ENCODE results near the gene IFT122.

The IFT122 gene

DNA sequence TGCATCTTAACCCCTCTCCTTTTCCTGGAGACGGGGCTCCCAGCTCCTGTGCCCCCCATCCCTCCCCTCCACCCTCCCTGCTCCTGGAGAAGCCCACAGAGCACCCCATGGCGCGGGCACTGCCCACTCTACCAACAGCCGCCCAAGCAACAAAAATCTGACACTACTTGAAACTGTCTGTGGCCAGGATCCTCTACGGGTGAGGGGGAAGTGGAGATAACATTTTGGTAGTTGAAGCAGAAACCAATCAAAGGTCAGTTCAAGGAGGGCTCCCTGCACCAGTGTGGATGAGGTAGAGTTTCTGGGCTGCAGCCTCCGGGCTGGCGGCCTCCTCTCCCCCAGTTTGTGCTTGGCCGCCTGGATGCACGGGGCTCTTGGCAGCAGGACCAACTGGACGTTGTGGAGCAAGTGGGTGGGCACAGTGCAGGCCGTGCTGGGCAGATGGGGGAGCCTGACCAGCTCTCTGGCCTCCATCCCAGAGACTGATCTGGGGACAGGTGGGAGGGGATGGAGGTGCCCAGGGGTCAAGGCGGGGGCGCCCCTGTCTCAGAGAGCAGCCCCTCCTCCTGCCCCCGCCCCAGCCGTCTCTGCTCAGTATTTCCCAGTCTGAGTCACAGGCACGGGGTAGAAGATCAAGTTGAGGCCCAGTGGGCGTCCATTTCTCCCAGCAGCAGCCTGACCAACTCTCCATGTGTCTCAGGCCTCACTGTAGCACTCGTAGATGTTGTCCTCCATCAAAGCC, 115.8 kb downstream of the IFT122 start:
- DNase-seq (ENCODE audit: low read depth in 2 of 2) = no peak

DNA sequence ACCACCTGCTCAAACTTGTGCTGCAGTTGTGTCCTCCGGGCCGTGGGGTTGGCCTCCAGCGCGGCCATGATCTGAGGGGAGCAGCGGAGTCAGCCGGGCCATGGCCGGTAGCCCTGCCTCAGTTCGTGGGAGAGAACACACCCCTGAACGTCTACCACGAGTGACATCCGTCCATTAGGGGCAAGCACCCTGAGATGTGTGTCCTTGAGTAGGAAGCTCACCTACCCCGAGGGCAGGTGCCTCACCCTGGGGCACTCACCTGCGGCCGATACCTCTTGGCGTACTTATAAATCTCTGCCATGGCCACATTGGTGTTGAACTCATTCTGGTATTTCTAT, 116.3 kb downstream of the IFT122 start:
- DNase-seq (ENCODE audit: low read depth in 2 of 2) = no peak

DNA sequence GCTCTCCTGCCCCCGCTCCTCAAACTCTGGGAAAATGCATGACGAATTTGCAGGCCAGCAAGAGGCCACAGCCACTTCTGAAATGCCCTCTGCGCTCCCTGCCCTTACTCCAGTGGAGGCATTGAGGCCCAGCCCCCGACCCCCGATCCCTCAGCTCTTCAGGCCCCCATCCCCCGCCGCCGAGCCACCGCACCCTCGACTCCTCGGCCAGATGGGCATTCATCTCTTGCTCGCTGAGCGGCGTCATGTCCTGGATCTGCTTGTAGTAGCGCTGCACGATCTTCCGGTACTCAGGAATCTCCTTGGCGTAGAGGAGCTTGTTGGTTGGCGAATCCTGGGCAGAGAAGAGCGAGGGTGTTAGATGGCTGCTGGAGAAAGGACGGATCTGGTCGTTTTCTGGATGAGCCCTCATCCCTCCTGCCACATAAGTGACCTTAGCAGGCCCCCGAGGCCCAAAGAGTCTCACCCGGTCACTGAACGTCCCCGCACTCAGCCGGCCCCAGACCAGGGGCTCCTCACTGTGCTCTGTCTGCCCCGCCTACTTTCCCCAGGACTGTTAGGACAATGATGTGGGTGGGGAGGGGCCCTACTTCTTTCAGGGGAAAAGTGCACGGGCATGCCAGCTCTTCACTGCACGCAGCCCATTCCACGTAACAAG, 117.0 kb downstream of the IFT122 start:
- no peak for DNase-seq (ENCODE audit: low read depth in 2 of 2)

DNA sequence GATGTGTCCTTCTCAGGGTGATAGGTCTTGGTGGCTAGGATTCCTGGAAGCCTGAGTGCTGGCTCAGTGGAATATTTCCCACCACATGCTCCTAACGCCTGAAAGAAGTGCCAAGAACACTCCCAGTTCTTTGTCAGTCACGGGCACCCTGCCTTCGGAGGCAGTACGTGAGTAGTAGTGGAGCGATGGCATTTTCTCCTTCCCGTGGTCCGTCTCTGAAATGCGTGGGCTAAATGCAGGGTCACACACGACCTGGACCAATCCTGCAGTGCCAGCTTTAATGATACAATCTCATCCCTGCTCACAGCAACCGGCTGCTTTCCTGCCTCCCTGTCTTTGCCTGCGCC, 117.5 kb downstream of the IFT122 start:
- no peak for DNase-seq (ENCODE audit: low read depth in 2 of 2)

DNA sequence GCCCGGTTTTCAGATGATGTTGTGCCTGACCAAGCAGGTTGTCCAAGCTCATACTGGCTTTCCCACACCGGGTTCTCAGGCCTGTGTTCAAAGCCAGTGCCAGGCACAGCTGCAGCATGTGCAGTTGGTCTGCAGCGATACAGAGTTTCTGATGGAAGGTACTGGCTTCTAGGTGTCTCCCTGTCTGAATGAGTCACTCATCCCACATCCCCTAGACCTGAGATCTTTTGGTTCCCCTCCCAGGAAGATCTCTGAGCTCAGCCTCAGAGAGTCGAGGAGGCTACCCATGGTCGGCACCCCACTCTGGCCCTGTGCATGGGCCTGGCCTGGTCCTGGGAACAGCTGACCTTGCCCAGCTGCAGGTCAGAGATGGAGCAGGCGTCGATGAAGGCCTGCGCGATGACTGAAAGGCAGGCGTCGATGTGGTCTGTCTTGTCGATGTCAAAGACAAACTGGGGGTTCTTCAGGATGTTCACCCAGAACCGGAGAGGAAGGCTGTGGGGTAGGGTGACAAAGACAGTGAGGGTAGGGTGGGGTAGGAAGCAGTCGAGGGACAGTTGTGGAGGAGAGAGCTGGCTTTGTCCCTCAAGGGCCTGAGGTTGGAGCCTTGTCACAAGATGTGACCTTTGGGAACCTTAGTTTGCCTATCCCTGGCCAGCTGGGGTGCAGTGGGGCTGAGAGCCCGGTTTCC, 118.2 kb downstream of the IFT122 start:
- DNase-seq (ENCODE audit: low read depth in 2 of 2) = no peak

DNA sequence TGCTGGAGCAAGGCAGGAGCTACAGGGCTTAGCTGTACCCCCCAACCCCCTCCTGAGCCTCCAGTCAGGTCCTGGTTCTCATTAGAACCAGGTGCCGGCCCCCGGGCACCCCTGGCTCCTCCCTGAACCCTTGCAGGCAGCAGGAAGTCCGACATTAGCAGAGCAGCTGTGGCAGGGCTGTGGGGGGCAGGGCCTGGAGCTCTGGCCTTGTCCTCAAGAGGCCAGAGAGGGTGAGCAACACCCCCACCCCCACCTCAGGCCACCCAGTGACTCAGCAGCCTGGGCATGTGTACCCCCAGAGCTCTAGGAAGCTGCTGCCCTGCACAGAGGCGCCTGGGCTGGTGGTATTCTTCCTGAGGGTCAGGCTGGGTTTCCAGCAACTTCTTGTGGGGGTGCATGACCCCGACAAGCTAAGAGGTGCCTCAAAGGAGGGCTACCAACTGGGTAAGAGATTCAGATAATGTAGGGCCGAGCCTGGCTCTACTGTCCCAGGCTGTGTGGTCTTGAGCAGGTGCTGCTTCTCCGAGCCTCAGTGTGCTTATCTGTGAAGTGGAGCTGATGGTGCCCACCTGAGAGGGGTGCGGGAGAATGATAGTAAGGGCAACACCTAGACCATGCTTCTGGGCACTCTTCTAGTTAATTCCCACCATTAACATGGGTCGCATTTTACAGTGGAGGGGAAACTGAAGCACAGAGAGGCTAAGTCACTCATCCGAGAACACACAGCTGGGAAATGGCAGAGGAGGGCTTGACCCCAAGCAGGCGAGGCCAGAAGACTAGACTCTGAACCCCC, 118.9 kb downstream of the IFT122 start:
- DNase-seq (ENCODE audit: low read depth in 2 of 2) = no peak

DNA sequence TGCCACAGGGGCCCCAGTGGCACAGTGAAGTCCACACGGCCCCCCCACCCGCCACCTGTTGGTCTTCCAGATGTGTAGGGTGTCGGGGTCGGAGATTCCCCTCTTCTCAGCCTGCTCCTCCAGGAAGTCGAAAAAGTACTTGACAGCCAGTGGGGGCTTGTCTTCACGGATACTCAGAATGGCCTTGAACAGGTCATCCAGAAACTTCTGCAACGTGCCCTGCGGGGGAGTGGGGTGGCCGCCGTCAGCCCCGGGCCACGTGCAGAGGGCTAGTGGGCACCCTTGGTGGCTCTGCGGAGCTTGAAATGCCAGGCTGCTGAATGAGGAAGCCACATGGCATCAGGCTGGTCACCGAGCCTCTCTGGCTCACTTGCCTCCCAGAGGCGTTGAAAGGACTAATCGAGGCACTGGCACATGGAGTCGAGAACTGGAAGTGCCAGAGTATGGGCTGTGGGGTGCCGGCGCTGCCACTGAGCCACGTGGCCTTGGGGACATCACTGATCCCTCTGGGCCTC, 119.6 kb downstream of the IFT122 start:
- no peak for DNase-seq (ENCODE audit: low read depth in 2 of 2)

DNA sequence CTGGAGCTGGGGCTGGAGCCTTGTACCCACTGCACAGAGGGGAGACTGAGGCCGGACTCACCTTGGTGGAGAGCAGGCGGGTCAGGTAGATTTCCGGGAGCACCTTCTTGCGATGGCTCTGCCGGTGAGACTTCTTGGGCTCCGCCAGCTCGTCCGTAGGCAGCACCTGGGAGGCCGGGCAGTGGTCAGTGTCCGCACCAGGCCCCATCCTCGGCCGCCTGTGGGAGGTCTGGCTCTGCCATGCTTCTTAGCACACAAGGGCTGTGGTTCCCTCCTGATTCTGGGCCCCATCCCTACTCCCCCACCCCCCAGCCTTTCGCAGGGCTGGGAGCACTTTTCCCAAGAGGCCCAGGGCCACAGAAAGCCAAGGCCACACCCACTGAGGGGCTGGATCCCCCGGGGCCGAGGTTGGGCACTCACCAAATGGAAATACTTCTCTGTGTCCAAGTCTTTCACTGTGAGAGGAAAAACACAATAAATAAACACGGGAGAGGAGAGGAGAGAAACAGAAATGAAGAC, 120.3 kb downstream of the IFT122 start:
- no peak for DNase-seq (ENCODE audit: low read depth in 2 of 2)

DNA sequence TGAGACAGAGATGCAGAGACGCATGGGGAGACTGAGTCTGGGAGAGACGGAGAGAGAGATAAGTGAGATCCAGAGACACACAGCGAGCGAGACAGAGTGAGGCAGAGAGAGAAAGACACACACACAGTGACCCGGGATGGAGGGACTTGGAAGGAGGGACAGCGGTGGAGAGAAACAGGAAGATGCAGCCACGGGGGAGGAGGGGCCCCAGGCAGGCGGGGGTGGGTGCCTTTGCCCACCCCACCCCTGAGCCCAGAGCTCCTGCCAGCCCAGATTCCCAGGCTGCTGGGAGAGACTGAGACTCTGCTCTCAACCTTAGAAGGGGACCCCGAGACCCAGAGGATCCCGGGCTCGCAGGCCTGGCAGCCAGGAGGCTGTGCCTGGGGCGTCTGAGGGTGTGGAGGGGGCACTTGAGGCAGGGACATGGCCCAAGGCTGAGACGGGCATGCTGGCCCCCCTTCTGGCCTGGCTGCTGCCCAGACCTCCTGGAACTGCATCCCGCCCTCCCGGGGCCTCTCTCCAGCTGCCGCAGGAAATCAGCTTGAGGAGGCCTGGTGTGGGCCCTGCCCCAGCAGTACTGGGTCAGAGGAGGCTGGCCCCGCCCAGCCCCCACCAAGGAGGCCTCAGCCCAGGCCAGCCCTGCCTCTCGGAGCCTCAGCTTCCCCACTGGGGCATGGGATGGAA, 121.0 kb downstream of the IFT122 start:
- DNase-seq (ENCODE audit: low read depth in 2 of 2) = no peak

DNA sequence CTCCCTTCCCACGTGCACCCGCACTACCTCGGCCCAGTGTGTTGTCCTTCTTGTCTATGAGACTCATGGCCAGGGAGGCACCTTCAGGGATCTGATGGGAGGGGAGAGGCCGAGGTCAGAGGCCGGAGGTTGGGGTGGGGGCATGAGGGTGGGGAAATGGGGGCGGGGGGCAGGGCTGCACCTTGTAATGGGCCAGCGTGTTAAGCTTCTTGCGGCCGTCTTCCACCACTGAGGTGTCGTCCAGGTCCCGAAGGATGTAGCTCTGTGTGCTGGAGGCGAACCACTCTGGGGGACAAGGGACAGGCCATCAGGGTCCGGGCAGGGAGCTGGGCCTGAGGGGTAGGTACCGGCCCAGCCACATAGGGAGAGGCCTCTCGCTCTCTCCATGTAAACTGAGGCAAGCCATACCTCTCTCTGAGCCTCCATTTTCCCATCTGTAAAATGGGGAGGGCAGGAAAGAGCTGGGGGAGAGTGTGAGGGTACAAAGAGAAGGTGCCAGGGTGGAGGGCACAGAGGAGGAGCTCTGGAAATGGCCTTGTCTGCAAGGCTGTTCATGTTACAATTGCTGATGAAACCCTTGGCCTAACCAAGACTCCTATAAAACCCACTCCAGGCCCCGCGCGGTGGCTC, 121.7 kb downstream of the IFT122 start:
- no peak for DNase-seq (ENCODE audit: low read depth in 2 of 2)

DNA sequence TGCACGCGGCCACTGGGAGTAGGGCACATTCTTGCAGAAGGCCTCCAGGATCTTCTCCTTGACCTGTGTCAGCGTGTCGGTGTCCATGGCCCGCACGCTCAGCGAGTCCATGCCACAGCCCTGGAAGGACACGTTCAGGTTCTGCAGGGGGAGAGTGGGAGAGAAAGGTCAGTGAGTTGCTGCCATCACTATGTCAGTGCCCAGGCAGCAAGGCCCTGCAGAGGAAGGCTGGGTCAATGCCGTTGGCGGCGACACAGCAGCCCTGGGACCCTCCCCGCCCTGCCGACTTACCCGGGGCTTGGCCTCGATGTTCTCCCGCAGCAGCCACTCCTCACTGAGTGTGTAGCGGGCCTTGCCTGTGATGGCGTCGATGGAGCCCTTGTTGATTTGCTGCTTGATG, 122.8 kb downstream of the IFT122 start:
- DNase-seq (ENCODE audit: low read depth in 2 of 2) = no peak

DNA sequence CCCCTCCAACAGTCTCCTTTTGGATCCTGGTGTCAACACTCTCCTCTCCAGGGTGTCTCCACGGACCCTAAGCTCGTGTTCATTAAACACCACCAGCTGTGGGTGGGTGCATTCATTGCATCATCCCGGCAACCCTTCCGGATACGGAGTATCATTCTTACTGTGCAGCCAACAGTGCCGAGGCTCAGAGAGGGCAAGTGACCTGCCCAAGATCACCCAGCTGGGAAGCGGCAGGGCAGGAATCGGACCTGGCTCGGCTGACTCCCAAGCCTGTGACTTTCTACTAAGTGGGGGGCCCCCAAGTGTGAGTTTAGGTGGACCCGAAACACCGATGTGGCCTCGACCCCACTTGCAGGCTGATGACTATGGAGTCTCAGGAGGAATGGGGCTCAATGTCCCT, 123.3 kb downstream of the IFT122 start:
- DNase-seq (ENCODE audit: low read depth in 2 of 2) = no peak

DNA sequence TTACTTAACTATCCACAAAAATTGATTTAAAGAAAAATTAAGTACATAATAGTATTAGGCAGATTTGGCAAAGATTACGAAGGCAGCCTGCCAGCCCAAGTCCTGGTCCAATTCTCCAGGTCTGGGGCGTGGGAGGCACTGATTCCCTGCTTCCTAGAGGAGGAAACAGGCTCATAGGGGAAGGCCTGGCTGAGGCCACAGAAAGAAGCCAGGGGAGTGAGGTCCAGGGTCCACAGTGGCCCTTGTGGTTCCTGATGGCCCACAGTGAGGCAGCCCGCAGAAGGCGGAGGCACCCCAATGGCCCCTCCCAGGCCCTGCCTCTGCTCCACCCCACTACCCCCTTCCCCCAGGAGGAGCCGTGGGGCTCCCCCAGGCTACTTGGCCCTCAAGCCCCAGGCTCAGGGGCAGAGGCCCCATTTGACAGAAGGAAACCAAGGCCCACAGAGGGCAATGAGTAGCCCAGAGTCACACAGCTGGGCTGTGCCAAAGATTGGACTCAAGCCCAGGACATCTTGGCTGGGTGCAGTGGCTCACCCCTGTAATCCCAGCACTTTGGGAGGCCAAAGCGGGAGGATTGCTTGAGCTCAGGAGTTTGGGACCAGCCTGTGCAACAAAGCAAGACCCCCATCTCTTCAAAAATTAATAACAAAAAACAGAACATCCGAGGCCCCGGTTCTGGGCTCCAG, 124.0 kb downstream of the IFT122 start:
- DNase-seq (ENCODE audit: low read depth in 2 of 2) = no peak

DNA sequence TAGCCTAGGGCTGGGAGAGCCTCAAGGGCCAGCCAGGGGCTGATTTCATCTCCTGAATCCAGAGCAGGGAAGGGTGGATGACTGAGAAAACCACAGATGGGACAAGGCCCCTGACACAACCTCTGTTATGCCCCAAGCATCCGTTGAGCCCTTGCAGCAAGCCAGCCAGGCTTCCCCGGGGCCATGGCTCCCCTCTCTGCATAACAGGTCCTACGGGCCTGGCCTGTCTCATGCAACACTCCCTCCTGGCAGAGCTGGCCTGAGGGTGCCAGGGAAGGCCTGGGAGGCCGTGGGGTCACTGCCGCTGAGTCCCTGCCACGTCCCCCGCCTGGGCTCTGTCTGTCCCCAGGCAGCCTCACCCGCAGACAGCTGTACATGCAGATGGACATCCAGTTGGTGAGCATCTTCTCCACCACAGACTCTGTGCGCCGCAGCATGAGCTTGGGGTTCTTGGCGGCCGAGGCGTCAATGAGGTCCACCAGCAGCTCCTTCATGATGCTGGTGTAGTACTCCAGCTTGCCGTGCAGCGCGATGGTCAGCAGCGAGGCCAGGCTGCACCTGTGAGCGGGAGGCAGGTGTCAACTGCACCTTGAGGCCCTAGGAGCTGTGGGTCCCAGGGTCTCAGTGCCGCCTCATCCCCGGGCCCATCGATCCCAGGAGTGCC, 125.1 kb downstream of the IFT122 start:
- DNase-seq (ENCODE audit: low read depth in 2 of 2) = no peak

DNA sequence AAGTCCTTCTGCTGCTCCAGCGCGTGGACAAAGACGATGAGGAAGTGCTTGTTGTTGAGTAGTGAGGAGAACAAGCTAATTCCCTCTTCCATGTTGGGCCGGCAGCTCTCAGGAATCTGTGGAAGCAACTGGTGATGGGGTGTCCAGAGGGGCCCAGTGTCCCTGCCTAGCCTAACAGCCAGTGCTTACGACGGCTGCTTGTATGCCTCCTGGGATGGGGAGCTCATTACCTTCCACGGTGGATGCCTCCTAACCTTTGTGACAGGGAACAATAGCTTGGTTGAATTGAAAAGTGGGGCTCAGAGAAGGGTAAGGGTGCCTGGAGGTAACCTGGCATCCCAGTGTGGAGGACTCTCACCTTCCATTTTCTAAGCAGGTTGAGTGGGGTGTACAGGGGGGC, 125.9 kb downstream of the IFT122 start:
- DNase-seq (ENCODE audit: low read depth in 2 of 2) = no peak

DNA sequence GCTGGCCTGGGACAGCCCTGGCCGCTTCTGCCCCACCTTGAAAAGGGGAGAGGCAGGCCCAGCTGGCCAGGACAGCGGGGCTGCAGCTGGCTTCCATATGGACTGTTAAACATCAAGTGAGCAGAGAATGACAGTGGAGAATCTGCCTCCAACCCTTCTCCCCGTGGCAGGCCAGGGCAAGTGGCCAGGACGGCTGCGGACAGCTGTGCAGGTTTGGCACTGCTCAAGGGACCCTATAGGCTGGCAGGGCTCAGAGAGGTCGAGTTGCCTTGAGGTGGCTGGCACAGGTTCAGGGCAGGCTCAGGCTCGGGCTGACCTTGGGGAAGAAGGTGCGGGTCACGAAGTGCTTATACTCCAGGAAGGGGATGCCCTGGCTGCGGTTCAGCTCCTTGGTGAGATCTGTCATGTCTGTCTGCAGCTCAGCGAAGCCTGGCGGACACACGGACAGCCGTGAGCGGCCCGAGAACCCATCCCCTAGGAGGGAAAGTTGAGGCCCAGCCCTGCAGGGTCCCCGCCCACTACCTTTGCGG, 127.2 kb downstream of the IFT122 start:
- no peak for DNase-seq (ENCODE audit: low read depth in 2 of 2)

DNA sequence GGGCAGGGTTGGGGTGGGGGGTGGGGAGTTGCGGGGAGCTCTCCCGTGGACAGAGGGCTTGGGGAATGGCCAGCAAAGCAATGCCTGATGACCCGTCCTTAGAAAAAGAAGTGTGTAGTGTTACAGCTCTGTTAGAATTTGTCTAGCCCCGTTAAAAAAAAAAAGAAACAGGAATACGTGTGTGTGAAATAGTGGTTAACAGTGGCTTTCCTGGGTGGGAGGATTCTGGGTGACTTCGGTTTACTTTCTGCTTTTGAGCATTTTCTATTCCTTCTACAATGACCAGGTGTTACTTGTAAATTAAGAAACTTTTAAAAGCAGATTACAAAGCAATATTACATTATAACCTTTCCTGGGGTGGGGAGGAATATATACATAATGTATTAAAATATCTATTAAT, 127.9 kb downstream of the IFT122 start:
- no peak for DNase-seq (ENCODE audit: low read depth in 2 of 2)

DNA sequence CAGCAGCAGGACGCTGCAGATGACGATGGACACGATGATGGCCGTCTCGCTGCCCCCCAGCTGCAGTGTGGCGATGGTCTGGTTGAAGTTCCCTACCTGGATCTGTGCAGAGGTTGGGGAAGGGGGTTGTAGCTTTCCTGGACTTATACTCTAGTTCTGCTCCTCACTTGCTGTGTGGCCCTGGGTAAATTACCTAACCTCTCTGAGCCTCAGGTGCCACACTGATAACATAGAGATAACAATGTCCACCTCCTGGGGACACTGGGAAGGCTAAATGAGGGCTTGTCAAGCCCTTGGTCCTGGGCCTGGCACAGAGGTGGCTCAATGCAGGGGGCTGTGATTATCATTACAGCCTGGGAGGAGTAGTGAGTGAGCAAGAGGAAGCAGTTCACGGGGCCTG, 129.8 kb downstream of the IFT122 start:
- no peak for DNase-seq (ENCODE audit: low read depth in 2 of 2)
